NOMO-1 (cell line): Measurements from ENCODE around the gene SIM2.

Source experiments
- DNase-seq, 2 experiments: peaks; one replicate each; lab custom pipeline; 2025; ENCODE audit not compliant: unreplicated experiment in 2 of 2; lab: John Stamatoyannopoulos, UW

Gene SIM2

DNA sequence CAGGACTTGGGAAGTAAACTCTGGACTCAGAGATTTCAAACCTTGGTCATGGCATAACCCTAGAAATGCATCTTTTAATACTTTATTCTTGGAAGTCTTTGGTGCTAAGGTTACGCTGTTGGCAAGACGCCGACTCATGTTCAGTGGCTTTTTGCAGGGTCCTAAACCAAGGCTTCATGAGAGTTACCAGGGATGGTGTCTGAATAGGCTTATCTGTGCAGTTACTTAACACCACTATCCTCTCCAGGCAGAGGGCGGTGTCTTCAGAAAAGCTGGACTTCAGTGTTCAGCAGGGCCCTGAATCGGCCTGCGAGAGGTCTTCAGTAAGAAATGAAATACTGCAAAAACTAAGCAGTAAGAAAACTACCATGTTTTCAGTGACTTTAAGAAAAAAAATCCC, 58.3 kb downstream of the SIM2 start:
- DNase-seq = no peak

DNA sequence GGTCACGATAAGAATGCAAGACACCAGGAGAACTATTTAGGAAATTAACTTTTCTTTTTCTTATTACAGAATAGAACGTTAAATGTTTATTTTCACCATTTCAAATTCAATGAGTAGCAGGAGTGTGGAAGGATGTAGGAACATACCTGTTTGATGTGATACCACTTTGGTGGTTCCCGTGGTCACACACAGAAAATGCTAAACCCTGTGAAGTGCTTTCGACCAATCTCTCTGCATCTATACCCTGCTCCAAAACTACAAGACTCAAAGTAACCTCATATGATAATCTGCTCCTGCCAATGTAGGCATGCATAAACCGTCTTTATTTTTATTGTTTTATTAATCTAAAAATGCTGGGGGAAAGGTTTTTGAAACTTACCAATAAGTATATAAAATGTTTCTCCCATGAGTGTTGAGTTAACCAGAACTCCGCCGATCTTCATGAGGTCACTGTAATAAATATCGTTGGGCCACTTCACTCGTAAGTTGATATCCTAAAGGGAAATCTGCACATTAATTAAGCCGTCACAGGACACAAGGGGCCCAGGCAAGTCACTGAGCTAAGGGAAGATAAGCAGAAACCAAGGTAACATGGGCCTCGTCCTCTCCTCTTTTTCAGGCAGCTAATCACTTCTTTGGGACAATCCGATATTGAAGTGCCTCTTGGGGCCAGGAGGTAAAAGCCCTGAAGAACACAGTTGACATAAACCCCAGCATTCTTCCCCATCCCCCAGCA, 60.6 kb downstream of the SIM2 start:
- DNase-seq = no peak

DNA sequence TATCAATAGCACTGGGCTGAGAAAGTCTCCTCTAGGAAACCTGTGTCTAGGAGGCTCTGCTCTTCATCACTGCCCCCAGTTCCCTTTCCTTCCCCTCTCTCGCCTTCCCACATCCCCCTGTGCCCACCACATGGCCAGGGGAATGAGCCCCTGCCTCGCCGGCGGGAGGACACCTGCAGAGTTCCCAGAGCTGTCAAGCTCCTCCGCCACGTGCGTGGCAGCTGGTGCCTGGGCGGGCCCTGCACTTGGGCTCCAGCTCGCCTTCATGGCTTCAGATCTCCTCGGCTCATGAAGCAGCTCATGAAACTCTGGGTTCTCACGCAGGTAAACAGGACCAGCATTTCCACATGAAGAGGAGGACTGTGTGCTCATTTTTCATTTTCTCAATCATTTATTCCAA, 62.8 kb downstream of the SIM2 start:
- no peak for DNase-seq

DNA sequence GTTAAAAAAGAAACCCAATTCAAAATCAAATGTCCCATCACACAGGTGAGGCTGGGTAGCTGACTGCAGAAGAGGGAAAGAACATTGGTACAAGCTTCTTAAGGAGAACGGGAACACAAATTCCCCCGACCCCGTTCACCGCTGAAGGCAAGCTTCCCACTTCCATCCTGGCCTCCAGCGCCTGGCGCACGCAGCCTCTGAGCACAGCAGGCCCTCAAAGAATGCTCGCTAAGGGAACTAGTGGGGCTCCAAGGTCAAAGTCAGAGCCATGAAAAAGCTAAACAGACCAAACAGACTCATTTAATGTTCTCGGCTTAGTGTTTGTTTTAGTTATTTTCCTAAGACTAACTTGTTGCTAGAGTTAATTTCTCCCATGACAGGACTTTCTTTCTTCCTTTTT, 63.7 kb downstream of the SIM2 start:
- DNase-seq = no peak

DNA sequence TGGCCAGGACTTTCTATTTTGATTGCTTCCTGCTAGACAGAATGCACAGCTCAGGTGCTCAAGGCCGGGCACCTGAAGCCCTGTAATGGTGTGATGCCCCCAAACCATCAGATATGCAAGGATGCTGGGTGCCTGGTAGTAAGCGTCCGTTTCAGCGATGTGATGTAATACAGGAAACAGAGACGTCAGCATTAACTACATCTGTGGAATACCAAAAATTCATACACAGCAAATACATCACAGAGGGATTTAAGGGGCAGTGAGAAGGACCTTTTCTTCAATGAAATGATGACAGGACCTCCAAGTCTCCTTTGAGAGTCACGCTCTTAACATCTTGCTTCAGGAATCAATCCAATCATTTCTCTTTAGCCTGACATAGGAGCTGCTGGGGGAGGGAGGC, 64.4 kb downstream of the SIM2 start:
- no peak for DNase-seq

DNA sequence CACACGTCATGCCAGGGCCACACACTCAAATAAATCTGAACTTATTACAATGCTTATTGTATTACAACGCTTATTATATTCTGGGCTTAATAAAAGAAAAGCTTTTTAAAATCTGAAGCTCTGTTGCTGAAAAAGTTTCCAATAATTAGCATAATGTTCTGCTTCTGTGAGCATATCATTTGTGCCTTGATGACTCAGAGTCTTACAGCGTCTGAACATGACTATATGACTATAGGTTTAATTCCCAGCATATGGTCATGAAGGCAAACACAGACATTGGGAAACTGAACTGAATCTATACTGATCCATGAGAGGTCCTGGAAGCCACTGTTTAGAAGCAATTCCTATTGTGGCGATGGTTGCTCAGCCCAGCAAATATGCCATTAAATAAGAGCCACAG, 66.3 kb downstream of the SIM2 start:
- no peak for DNase-seq

DNA sequence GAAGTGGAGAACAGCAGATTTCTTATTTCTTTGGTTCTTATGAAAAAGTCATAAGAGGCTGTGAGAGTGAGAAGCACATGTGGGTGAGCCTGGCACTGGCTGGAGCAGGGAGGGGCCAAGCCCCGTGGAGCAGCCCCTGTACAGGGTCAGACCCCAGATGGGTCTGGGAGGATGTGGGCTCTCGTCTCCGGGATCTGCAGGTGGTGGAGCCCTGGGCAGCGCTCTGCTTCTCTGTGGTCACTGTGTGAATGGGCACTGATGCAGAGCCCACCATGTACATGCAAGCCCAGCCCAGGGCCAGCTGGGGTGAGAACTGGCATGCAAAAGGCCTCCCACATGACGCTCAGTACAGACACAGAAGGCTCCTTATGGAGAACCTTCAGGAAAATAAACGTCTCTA, 67.6 kb downstream of the SIM2 start:
- DNase-seq = no peak

DNA sequence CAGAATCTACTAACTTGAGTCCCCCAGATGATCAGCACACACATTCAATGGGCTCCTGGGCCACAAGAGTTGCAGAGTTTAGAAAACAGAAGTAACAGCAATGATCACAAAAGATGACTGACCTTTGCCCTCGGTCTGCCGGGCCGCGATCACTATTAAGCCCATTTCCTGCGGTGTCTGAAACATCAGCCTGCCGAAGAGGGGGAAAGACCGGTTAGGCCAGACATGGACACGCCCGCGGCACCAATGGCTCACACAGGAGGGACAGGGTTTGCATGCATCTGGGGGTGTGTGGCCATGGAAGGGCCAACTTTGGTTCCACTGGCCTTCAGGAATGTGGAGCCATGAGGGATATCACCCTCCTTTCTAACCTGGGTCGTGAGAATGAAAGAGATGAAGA, 68.2 kb downstream of the SIM2 start:
- no peak for DNase-seq

DNA sequence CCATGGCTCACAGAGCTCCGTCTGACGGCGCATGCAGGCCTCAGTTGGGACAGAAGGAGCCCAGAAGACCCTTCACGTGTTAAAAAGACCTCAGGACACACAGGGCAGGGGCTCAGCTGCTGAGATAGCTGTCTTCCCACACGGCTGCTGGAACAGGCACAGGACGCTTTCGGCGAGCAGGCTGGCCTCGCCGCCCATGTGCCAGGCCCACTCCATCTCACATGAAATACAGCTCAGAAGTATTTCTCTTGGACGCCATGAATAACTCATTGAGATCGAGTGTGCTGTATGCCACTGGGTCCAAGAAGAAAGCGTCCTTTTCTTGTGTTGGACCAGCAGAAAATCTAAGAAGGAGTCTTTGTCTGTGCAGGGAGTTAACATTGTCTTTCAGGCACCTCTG, 69.6 kb downstream of the SIM2 start:
- no peak for DNase-seq

DNA sequence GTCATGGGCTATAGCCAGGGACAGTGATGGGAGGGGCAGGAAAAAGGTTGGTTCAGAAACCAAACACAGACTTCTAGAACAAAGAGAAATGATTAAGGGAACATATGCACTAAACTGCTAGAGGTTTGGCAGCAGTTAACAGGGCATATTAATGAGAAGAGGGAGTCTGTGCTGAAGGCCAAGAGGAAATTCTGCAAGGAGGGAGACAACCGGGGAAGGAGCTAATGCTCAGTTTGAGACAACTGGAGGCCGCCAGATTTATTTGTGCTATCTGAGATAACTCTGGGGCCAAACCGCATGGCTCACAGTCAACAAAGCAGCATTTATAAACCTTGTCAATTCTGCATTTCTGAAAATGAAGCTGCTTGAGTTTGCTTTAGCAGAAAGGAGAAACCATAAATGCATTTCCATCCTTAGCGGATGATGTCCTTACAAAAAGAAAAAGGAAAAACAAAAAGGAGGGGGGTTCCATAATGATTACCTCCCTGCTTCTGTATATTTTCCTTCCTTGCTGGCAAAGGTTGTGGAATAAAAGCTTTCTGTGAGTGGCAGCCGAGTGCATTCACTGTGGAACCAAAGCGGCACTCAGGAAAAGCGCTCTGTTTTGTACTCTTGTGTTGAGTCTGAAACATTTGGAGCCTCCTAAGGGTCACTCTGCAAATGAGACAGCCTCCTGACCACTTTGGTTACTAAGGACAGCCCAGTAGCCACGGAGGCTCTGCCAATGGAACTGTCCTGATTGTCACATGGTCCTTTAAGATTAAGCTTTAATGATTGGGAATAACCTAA, 70.3 kb downstream of the SIM2 start:
- no peak for DNase-seq

DNA sequence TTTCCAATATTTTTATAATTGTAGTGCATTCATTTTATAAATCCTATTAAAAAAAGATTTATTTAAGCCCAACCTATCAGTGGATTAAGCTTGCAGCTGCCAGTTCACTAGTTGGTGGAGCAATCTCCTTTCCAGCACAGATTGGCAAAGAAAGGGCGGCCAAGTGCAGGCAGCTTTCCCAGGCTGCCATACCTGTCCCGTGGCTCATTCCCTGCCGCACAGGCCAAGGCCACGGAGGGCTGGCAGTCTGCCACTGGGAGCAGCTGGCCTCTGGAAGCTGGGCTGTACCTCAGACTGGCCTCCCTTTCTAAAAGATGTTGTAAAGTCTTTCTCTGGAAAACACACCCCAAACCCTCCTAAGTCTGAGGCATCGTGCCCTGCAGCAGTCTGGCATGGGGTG, 74.2 kb downstream of the SIM2 start:
- no peak for DNase-seq

DNA sequence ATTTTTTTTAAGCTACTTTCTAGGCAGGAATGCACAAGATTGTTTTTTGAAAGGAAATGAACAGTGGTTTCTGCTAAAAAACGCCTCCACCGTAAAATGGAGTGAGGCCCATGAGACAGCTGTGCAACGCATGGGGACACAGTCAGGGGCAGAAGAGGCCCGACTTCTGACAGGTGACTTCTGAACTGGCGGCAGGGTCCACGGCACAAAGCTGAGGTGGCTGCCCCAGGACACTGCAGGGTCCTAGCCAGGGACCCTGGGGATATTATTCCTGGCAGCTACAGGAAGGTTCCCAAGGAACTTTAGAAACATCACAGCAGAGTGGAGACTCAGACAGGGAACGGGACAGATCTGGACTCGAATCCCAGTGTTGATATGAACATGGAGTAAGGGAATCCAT, 75.1 kb downstream of the SIM2 start:
- DNase-seq = no peak

DNA sequence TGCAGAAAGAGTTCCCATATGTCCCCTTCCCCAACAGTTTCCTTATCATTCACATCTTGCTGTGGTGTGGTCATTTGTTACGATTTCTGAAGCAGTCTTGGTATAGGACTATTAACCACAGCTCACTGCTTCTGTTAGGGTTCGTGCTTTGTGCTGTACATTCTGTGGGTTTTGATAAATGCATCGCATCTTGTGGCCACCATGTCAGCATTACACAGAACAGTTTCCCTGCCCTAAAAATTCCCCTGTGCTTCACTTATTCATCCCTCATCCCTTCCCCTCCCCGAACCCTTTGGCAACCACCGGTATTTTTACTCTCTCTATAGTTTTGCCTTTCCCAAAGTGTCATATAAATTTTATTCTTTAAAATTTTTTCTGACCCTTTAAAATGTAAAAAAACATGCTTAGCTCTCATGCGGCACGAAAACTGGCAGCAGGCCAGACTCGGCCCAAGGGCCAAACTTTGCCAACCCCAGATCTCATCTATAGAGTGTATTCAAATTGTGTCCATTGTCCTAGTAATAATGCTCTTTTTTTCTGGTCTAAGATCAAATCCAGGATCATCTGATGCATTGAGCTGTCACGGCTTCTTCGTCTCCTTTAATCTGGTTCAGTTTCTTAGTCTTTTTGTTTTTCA, 78.2 kb downstream of the SIM2 start:
- DNase-seq = no peak

DNA sequence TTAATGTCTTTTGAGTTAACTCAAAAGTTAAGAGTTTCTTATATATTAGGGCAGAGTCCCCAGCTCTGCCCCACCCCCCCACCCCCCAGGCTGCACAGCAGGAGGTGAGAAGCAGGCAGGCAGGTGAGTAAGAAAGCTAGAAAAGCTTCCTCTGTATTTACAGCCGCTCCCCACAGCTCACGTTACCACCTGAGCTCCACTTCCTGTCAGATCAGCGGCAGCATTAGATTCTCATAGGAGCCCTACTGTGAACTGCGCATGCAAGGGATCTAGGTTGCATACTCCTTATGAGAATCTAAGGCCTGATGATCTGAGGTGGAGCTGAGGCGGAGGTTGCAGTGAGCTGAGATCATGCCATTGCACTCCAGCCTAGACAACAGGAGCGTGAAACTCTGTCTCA, 81.9 kb downstream of the SIM2 start:
- DNase-seq = no peak

DNA sequence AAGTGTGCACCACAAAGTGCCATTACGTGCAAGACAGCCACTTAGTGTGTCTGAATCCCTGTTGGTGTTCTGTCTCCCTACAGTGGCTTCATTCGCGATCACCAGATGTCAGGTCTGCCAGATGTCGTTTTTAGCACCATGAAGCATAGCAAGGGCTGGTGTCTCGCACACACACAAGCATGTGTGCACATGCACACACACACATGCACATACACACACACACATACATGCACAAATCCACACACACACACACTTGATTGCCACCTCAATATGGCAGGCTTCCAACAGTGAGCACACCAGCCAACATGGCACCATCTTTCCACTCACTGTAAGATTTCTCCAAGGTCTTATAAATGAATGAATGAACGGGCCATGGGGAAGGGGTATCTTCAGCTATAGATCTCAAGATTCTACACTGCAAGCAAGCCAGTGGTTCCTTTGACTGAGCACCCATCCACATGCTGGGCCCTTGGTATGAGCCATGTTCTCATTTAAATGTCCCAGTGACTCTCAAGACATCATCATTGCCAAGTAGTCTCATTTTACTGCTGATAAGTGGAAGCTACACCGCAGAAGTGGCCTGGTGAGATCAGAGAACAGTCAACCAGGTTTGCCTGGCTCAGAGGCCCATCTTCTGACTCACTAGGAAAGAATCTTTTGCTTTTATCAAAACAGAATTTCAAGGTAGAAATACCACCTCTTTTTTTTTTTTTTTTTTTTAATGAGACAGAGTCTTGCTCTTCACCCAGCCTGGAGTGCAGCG, 84.9 kb downstream of the SIM2 start:
- no peak for DNase-seq

DNA sequence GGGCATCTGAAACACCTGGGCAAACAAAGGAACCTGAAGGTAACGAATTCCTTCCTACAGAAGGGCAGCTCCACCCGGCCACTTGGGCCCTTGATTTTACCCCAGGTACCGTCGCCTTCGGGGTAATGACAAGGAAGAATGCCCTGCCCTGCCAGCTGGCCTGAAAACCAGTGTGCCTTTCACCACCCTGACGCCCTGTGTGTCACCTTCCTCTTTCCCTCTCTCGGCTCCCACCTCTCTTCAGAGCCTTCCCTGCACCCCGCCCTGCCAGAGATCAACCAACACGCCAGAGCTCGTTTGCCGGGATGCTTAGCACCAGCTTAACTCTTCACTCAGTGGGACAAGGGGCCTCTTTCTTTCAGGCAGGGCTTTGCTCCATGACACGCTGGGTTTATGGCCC, 86.0 kb downstream of the SIM2 start:
- no peak for DNase-seq

DNA sequence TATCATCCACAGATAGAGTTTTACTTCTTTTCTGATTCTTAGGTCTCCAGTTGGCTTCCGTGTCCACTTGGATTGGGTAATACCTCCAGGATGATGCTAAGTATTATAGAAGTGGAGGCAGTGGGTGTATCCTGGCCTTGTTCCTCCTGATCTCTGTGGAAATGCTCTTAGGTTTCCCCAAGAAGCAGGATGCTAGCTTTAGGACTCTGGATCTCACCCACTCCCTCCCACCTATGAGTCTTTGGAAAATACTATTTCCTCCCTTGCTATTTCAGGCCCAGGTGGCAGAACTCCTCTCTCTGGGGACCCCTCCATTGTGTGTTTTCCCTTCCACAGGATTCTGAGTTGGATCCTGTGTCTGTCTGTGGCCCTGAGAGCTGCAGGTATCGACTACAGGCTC, 86.7 kb downstream of the SIM2 start:
- no peak for DNase-seq

DNA sequence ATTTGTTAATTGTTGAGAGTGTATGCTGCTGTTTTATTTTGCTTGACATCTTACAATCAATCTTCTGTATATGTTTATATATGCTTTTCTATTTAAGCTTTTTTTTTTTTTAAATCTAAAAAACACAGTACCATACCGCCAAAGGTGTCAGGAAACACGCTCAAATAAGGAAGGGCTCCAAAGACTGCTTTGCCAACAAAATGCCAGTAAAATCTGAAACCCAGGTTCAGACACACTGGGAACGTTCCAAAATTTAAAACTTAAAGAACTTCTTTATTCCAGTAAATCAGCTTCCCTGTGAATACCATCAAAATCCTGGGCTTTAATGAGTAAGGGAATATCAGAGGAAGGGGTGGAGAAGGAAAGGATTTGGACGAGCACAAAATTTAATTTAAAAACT, 87.3 kb downstream of the SIM2 start:
- no peak for DNase-seq

DNA sequence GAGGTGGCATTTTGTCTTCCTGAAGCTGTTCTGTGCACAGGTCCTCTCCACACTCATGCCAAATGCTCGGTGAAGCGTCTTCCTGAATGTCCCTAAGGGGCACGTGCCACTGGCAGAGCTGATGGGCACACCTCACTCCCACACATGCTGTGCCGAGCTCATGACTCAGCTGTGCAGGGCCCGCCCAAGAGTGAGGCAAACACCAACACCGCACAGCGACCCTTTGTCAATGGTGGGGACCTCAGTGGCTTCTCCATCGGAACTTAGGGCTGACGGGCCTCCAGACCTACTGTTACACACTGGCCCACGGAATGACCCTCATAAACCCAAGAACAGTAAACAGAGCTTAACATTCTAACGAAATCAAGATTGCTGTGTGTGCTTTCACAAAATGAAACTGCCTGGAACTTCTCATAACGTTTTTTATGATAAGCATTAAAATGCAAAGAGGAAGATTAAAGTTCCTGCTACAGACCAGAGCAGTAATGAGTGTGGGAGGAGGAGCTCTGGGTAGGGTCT, 89.3 kb downstream of the SIM2 start:
- DNase-seq = peak; percentile 1 to 11

DNA sequence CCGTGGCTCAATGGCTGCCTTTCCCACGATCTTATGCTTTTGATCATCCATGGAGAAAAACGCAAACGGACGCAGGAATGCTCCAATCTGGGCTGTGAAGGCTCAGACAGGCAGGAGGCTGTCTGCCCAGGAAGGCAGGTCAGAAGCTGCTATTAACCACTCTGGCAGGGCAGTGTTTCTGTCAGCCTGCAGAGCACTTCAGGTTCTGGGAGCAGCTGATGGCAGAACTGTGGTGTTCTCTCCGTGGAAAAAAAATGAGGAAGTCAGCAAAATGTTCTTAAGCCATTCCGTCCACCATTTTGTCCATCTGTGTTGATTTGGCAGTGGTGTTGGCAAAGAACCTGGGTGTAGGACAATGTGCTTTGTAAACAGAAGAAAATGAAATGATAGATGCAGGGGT, 91.7 kb downstream of the SIM2 start:
- no peak for DNase-seq

DNA sequence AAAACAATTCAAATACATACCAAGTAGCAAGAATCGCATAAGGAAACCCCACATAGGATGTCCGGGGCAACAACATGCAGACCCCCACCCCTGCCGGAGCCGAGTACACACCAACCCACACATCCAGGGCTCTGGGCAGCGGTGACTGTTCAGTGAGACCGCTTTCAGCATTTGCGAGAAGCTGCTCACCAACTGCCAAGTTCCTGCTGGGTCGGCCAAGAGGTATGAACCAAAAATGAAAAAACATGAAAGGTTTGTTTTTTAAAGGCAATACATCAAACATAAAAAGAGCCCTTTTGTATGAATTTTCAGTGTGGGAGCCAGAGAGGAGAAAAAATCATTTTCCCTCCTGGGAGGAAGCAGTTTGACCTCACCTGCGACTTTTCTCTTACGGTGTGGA, 92.3 kb downstream of the SIM2 start:
- DNase-seq = no peak
